Heart right ventricle (tissue), 16 donors: ENCODE results near the gene MMP23B. TPM values are rescaled to one million over a fixed set of nuclear protein-coding genes. Genes with fewer than 3 reads are reported as not detected.
"Not testable (repeated sequence)": the region's sequence is repeated elsewhere in the genome, so short reads cannot be mapped to it uniquely, and the experiment has no call there.

Experiments used
- ATAC-seq, 8 donors: fragments of 200-7000 bp; cut with Tn5 transposase; one replicate each; pipeline ENCODE4 v1.9.1; 2020; ENCODE audit warnings: mild to moderate bottlenecking in 8 of 8, moderate library complexity in 8 of 8, moderate number of reproducible peaks in 1 of 8
- DNase-seq, 2 donors: peaks; one replicate each; pipeline ENCODE4 v3.0.0-alpha.2; 2020
- H3K27ac ChIP-seq, 10 donors: fragments of 200-600 bp; sonication (generic) in 2 of 10; one replicate each; pipeline versions ENCODE4 v1.5.0 to v1.8.0; 2020 to 2022; ENCODE audit warnings: mild to moderate bottlenecking in 3 of 10
- H3K27me3 ChIP-seq, 7 donors: fragments of 200-600 bp; one replicate each; pipeline ENCODE4 v1.8.0; 2021 to 2022; ENCODE audit warnings: mild to moderate bottlenecking in 2 of 7
- H3K36me3 ChIP-seq, 9 donors: fragments of 200-600 bp; sonication (generic) in 1 of 9; one replicate each; pipeline versions ENCODE4 v1.5.0 to v1.8.0; 2020 to 2022; ENCODE audit warnings: mild to moderate bottlenecking in 2 of 9
- H3K4me1 ChIP-seq, 9 donors: fragments of 200-600 bp; sonication (generic) in 1 of 9; one replicate each; pipeline versions ENCODE4 v1.5.0 to v1.8.0; 2020 to 2022; ENCODE audit warnings: mild to moderate bottlenecking in 4 of 9
- H3K4me3 ChIP-seq, 10 donors: fragments of 200-600 bp; sonication (generic) in 2 of 10; one replicate each; pipeline versions ENCODE4 v1.5.0 to v1.8.0; 2020 to 2022; ENCODE audit warnings: mild to moderate bottlenecking in 7 of 10, moderate library complexity in 2 of 10
- H3K9me3 ChIP-seq, 11 donors: fragments of 200-600 bp in 10 of 11; sonication (generic) in 2 of 11; one replicate each; pipeline versions ENCODE4 v1.5.0 to v1.8.0; 2013 to 2022; ENCODE audit warnings: mild to moderate bottlenecking in 2 of 11, control low read depth in 1 of 11, moderate library complexity in 1 of 11
- CTCF ChIP-seq, 9 donors: fragments of 200-600 bp; sonication (generic) in 2 of 9; IDR thresholded peaks; one replicate each; pipeline versions ENCODE4 v1.5.0 to v1.8.0; 2021 to 2022; ENCODE audit warnings: antibody characterized with exemption in 9 of 9, mild to moderate bottlenecking in 5 of 9, moderate library complexity in 1 of 9
- WGBS, 2 donors: extraction: QIAGEN DNeasy Blood & Tissue Kit; methylation state at CpG; one replicate each; pipeline ENCODE4 v1.1.7; 2013; ENCODE audit warnings: inconsistent platforms in 1 of 2; 5-methylcytosine and 5-hydroxymethylcytosine counted together
- intact Hi-C, 10 donors: fragments of 100-400 bp; cut with DNase I; formaldehyde crosslinking; loops; one replicate each; pipeline versions ENCODE4 v1.11.1 to v1.14.2; 2022
- polyA plus RNA-seq, 2 donors: library from polyadenylated mRNA; stranded (reverse); fragments of 200-250 nt; gene quantifications; one replicate each; pipeline ENCODE4 v1.2.3, GENCODE V29; 2013
- total RNA-seq, 10 donors: library from RNA; stranded (reverse); fragmentation: NEBNext Ultra II Directional in 3 of 10; extraction: Animal tissue kit (Norgen Biotek cat#: 25700) in 3 of 10; gene quantifications; one replicate each; pipeline versions ENCODE4 v1.2.1 to v1.2.4, GENCODE V29; 2021 to 2023
- donor health status: Arrhythmogenic right ventricular cardiomyopathy.
- donor health status: ischemic (EF 13 %, LVEDD 7.1; RV severe dilation, severe dysfunction).
- donor health status: healthy with polysubstance abuse.
- donor health status: DM: no; HTN: yes; CAD: no.
- donor health status: DM: no; HTN: no; CAD: no.
- donor health status: ischemic (EF 25% LVEDD 6.9; RV normal size, moderate dysfunction).
- donor health status: ischemic (EF 25% LVEDD 5.7; RV mildly dilated, moderate dysfunction).
- donor health status: healthy.
- donor health status: DM: yes; HTN: yes; CAD: no.
- donor health status: Ischemic cardiomyopathy.
- donor health status: ischemic (EF 35%, LVEDD 5.7; RV mildly dilated, moderate dysfunction).
- donor health status: nonischemic (EF 11% LVEDD 7.7; RV severe dilation, severe dysfunction).
- donor health status: DM: yes; HTN: yes; CAD: no.
- donor health status: PGD.
- donor health status: ischemic (EF 29% LVEDD 5.4; RV normal size, mild dysfunction).
- donor health status: nonischemic (EF 23%, LVEDD 6.1; RV moderate dilation, normal function).

Gene MMP23B
- total and polyA plus RNA-seq, 12 donors: 14.2 to 113 (median 63.1) TPM

GRCh38 chr1:1593834-1594601 lies 38.0 kb upstream of the MMP23B start:
- no peak for TF ChIP-seq CTCF (IDR thresholded peaks at IDR 0.05)
- H3K4me1 ChIP-seq: peaks cover 0 to 18% (median 7%) of the 10 kb centered on the region in 9 donors
- no peak overlapping the region for H3K27ac ChIP-seq
- DNase-seq (no peak), ATAC-seq (no peak)
- intact Hi-C loops: no loop called here
- H3K27me3 ChIP-seq: peaks cover 7 to 40% (median 24%) of the 10 kb centered on the region in 7 donors
- 79 to 84% methylated on average over 24 of the region's 24 CpGs for WGBS, 2 donors
- H3K36me3 ChIP-seq: no peaks in the 10 kb centered on the region
- no peaks in the 10 kb centered on the region for H3K9me3 ChIP-seq
- H3K4me3 ChIP-seq: no peak overlapping the region

- no peak overlapping the region for H3K27ac ChIP-seq
- H3K9me3 ChIP-seq: no peaks in the 10 kb centered on the region
- no peak for TF ChIP-seq CTCF (IDR thresholded peaks at IDR 0.05)
- intact Hi-C loops: no loop called here
- no peaks in the 10 kb centered on the region for H3K36me3 ChIP-seq
- 59 to 65% methylated on average over 10 of the region's 10 CpGs for WGBS, 2 donors
- DNase-seq (no peak), ATAC-seq (no peak)
- peaks cover 0 to 22% (median 7%) of the 10 kb centered on the region in 9 donors for H3K4me1 ChIP-seq
- H3K27me3 ChIP-seq: peaks cover 11 to 39% (median 26%) of the 10 kb centered on the region in 7 donors
- H3K4me3 ChIP-seq: no peak overlapping the region
Observed at GRCh38 chr1:1594602-1595260, 37.2 kb upstream of the MMP23B start.

- intact Hi-C loops, ATAC-seq, DNase-seq, H3K4me3 ChIP-seq, H3K9me3 ChIP-seq, H3K27ac ChIP-seq, H3K36me3 ChIP-seq: not testable (repeated sequence)
- WGBS, 2 donors: 81 to 88% methylated on average over 2 of the region's 2 CpGs
- peaks cover 13 to 39% (median 24%) of the 10 kb centered on the region in 7 donors for H3K27me3 ChIP-seq
- peaks cover 0 to 24% (median 10%) of the 10 kb centered on the region in 9 donors for H3K4me1 ChIP-seq
Observed at GRCh38 chr1:1595341-1595740, 36.6 kb upstream of the MMP23B start.

- no peaks in the 10 kb centered on the region for H3K36me3 ChIP-seq
- ATAC-seq: peak in 1 of 8 donors; percentile 4
- no peak overlapping the region for H3K27ac ChIP-seq
- TF ChIP-seq CTCF (IDR thresholded peaks at IDR 0.05): no peak
- WGBS, 2 donors: 35 to 36% methylated on average over 12 of the region's 12 CpGs
- H3K4me3 ChIP-seq: no peak overlapping the region
- H3K4me1 ChIP-seq: peaks cover 0 to 30% (median 14%) of the 10 kb centered on the region in 9 donors
- DNase-seq: no peak
- H3K9me3 ChIP-seq: no peaks in the 10 kb centered on the region
- H3K27me3 ChIP-seq: peaks cover 13 to 51% (median 38%) of the 10 kb centered on the region in 7 donors
- intact Hi-C loops: no loop called here
Observed at GRCh38 chr1:1596493-1597274, 35.3 kb upstream of the MMP23B start.
